ENCODE results near the gene MAP3K7. TPM values are rescaled to one million over a fixed set of nuclear protein-coding genes. Genes with fewer than 3 reads are reported as not detected.

Gene MAP3K7
- total RNA-seq, 2 donors from 2014 or later, result 40.1 to 50.9 TPM

DNA sequence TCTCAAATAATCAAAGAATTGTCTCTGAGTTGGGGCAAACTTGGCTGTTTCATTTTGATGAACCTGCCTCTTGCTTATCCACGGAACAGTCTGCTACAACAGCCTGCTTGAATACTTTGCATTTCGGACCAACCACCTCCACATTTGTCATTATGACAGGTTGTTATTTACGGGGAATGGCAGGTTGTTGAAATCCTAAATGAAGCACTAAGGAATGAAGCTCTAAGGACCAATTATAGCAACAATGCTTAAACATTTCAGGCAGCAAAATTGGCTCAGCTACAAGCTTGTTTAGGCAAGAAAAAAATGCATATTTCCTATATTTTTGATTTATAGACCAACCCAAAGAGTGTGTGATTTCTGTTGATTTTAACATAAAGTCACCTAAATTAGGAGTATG lies 84.5 kb downstream of the MAP3K7 start:
- no peak overlapping the region for H3K4me3 Mint-ChIP-seq
- Histone ChIP-seq H3K36me3 (ENCODE audit: control insufficient read depth, insufficient read depth, low read length) (no peaks in the 10 kb centered on the region), H3K27ac (ENCODE audit: low read depth, low read length) (no peak overlapping the region), H3K4me1 (ENCODE audit: control insufficient read depth, insufficient read depth, low read length) (no peaks in the 10 kb centered on the region), H3K27me3 (ENCODE audit: control insufficient read depth, insufficient read depth, low read length, poor library complexity, severe bottlenecking) (no peaks in the 10 kb centered on the region), H3K4me3 (ENCODE audit: low read length) (no peak overlapping the region), H3K9me3 (ENCODE audit: control insufficient read depth, low read length) (no peaks in the 10 kb centered on the region), H3K9ac (ENCODE audit: extremely low read depth, low read length, poor library complexity, severe bottlenecking) (no peak overlapping the region)
- peaks cover 11% of the 10 kb centered on the region for H3K4me1 Mint-ChIP-seq
- WGBS, 2 experiments (ENCODE audit: insufficient coverage in 1 of 2, insufficient read length in 1 of 2), result 64 to 79% methylated on average over 2 to 3 of the region's 3 CpGs
- H3K27ac Mint-ChIP-seq, result peak overlapping the region; percentile 60
- DNase-seq, result no peak
- H3K9me3 Mint-ChIP-seq, result no peaks in the 10 kb centered on the region
- H3K27me3 Mint-ChIP-seq (ENCODE audit: insufficient read depth), result peaks cover 2% of the 10 kb centered on the region
- TF ChIP-seq, protein P1, sequence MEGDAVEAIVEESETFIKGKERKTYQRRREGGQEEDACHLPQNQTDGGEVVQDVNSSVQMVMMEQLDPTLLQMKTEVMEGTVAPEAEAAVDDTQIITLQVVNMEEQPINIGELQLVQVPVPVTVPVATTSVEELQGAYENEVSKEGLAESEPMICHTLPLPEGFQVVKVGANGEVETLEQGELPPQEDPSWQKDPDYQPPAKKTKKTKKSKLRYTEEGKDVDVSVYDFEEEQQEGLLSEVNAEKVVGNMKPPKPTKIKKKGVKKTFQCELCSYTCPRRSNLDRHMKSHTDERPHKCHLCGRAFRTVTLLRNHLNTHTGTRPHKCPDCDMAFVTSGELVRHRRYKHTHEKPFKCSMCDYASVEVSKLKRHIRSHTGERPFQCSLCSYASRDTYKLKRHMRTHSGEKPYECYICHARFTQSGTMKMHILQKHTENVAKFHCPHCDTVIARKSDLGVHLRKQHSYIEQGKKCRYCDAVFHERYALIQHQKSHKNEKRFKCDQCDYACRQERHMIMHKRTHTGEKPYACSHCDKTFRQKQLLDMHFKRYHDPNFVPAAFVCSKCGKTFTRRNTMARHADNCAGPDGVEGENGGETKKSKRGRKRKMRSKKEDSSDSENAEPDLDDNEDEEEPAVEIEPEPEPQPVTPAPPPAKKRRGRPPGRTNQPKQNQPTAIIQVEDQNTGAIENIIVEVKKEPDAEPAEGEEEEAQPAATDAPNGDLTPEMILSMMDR (conservative IDR thresholded peaks at IDR 0.05), result no peak
- no peaks in the 10 kb centered on the region for H3K36me3 Mint-ChIP-seq (ENCODE audit: low read depth)

DNA sequence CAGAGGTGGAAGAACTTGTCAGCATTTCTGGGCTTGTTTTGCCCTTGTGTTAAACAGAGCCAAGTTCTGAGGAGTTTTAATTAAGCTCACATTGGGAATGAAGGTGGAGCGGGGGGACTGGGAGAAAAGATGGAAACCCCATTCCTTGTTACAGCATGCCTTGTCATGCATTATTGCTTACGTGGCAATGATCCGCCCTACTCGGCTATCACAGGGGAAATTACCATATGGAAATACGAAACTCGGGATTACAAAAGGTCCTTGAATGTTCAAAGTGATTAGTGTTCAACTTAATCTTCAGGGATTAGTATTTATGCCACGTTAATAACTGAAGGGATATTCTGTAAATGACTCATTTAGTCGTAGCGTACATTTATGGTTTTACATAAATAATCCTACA lies 86.4 kb downstream of the MAP3K7 start:
- Histone ChIP-seq H3K4me3 (ENCODE audit: low read length) (no peak overlapping the region), H3K27ac (ENCODE audit: low read depth, low read length) (no peak overlapping the region), H3K9ac (ENCODE audit: extremely low read depth, low read length, poor library complexity, severe bottlenecking) (no peak overlapping the region), H3K27me3 (ENCODE audit: control insufficient read depth, insufficient read depth, low read length, poor library complexity, severe bottlenecking) (no peaks in the 10 kb centered on the region), H3K36me3 (ENCODE audit: control insufficient read depth, insufficient read depth, low read length) (no peaks in the 10 kb centered on the region), H3K4me1 (ENCODE audit: control insufficient read depth, insufficient read depth, low read length) (no peaks in the 10 kb centered on the region), H3K9me3 (ENCODE audit: control insufficient read depth, low read length) (no peaks in the 10 kb centered on the region)
- Mint-ChIP-seq H3K9me3 (no peaks in the 10 kb centered on the region), H3K27ac (peak overlapping the region; percentile 22), H3K4me3 (no peak overlapping the region), H3K27me3 (ENCODE audit: insufficient read depth) (peaks cover 2% of the 10 kb centered on the region), H3K36me3 (ENCODE audit: low read depth) (no peaks in the 10 kb centered on the region), H3K4me1 (peaks cover 19% of the 10 kb centered on the region)
- WGBS, 2 experiments (ENCODE audit: insufficient coverage in 1 of 2, insufficient read length in 1 of 2), result 83 to 89% methylated on average over 7 to 9 of the region's 9 CpGs
- TF ChIP-seq, protein P1 (conservative IDR thresholded peaks at IDR 0.05), result no peak
- no peak for DNase-seq

GRCh38 chr6:90497411-90497810 lies 89.5 kb downstream of the MAP3K7 start:
- TF ChIP-seq, protein P1 (conservative IDR thresholded peaks at IDR 0.05), result peak; percentile 61
- no peak overlapping the region for H3K9ac ChIP-seq (ENCODE audit: extremely low read depth, low read length, poor library complexity, severe bottlenecking)
- peak; percentile 61 for DNase-seq
- H3K27ac ChIP-seq (ENCODE audit: low read depth, low read length), result no peak overlapping the region
- Mint-ChIP-seq H3K4me1 (peaks cover 28% of the 10 kb centered on the region), H3K27me3 (ENCODE audit: insufficient read depth) (no peaks in the 10 kb centered on the region), H3K36me3 (ENCODE audit: low read depth) (no peaks in the 10 kb centered on the region), H3K27ac (no peak overlapping the region), H3K4me3 (no peak overlapping the region), H3K9me3 (no peaks in the 10 kb centered on the region)
- H3K27me3 ChIP-seq (ENCODE audit: control insufficient read depth, insufficient read depth, low read length, poor library complexity, severe bottlenecking), result no peaks in the 10 kb centered on the region
- 83 to 98% methylated on average over 1 of the region's 1 CpG for WGBS, 2 experiments (ENCODE audit: insufficient coverage in 1 of 2, insufficient read length in 1 of 2)
- H3K4me3 ChIP-seq (ENCODE audit: low read length), result no peak overlapping the region
- H3K9me3 ChIP-seq (ENCODE audit: control insufficient read depth, low read length), result no peaks in the 10 kb centered on the region
- H3K36me3 ChIP-seq (ENCODE audit: control insufficient read depth, insufficient read depth, low read length), result no peaks in the 10 kb centered on the region
- peaks cover 10% of the 10 kb centered on the region for H3K4me1 ChIP-seq (ENCODE audit: control insufficient read depth, insufficient read depth, low read length)

Measured in endodermal cell (in vitro differentiated cells).